HEK293 (cell line): ENCODE data around the gene ATP2B3.

Experiments used
- CTCF ChIA-PET: fragments of 350-600 bp; formaldehyde crosslinking; extraction: SDS; loops from one replicate; lab custom pipeline; 2021; ENCODE audit warnings: antibody characterized with exemption; lab: Yijun Ruan, JAX
- POLR2A ChIA-PET: fragments of 300-600 bp; formaldehyde crosslinking; extraction: SDS; loops from one replicate; lab custom pipeline; 2020; ENCODE audit warnings: antibody characterized with exemption, inconsistent platforms; lab: Yijun Ruan, JAX
- H3K27ac ChIP-seq: fragments of 200-500 bp; sonication (Bioruptor generic); 2 replicates; pipeline ENCODE4 v1.5.1; 2014; ENCODE audit warnings: low read depth, low read length, control low read depth, inconsistent platforms; ENCODE audit errors: extremely low read depth
- H3K36me3 ChIP-seq, 2 experiments: fragments of 200-500 bp in 1 of 2; sonication (Bioruptor generic) in 1 of 2; 1 replicate in 1 of 2; 2 replicates in 1 of 2; pipeline ENCODE4 v1.5.1; 2014 to 2017; ENCODE audit warnings: inconsistent platforms in 2 of 2, low read length in 2 of 2; ENCODE audit not compliant: control insufficient read depth in 2 of 2, insufficient read depth in 1 of 2
- H3K4me1 ChIP-seq: fragments of 200-500 bp; sonication (Bioruptor generic); 2 replicates; pipeline ENCODE4 v1.5.1; 2014; ENCODE audit warnings: mild to moderate bottlenecking, low read length, inconsistent platforms; ENCODE audit not compliant: control insufficient read depth, insufficient read depth
- H3K4me3 ChIP-seq: 2 replicates; pipeline ENCODE4 v1.5.1; 2011; ENCODE audit warnings: low read depth, mild to moderate bottlenecking, control low read depth, low read length, moderate library complexity
- H3K9me3 ChIP-seq: fragments of 200-500 bp; sonication (Bioruptor generic); 2 replicates; pipeline ENCODE4 v1.5.1; 2014; ENCODE audit warnings: low read depth, low read length, inconsistent platforms; ENCODE audit not compliant: control insufficient read depth, insufficient read depth
- GLI4 ChIP-seq: fragments of 450-650 bp; formaldehyde crosslinking; IDR thresholded peaks from 2 replicates; pipeline ENCODE4 v1.5.1; 2016; ENCODE audit warnings: missing biosample characterization, missing genetic modification characterization
- HOXA7 ChIP-seq: sonication (generic); formaldehyde crosslinking; IDR thresholded peaks from 2 replicates; pipeline ENCODE4 v1.8.1; 2022; ENCODE audit warnings: missing genetic modification reagents, borderline replicate concordance
- KLF7 ChIP-seq: fragments of 450-650 bp; formaldehyde crosslinking; IDR thresholded peaks from 2 replicates; pipeline ENCODE4 v1.5.1; 2016; ENCODE audit warnings: missing biosample characterization, missing genetic modification characterization, borderline replicate concordance
- MYNN ChIP-seq: fragments of 450-650 bp; formaldehyde crosslinking; IDR thresholded peaks from 2 replicates; pipeline ENCODE4 v1.5.1; 2016; ENCODE audit warnings: missing biosample characterization, missing genetic modification characterization, borderline replicate concordance
- SCRT2 ChIP-seq: fragments of 450-650 bp; formaldehyde crosslinking; IDR thresholded peaks from 2 replicates; pipeline ENCODE4 v1.5.1; 2016; ENCODE audit warnings: missing biosample characterization, missing genetic modification characterization
- TRIM28 ChIP-seq: IDR thresholded peaks from 2 replicates; pipeline ENCODE4 v1.6.1; 2011; ENCODE audit warnings: low read length, control low read depth, borderline replicate concordance
- ZBTB21 ChIP-seq: fragments of 450-650 bp; formaldehyde crosslinking; IDR thresholded peaks from 2 replicates; pipeline ENCODE4 v1.5.1; 2017; ENCODE audit warnings: missing biosample characterization, missing genetic modification characterization
- ZBTB48 ChIP-seq: fragments of 450-650 bp; formaldehyde crosslinking; IDR thresholded peaks from 2 replicates; pipeline ENCODE4 v1.5.1; 2016; ENCODE audit warnings: missing biosample characterization, missing genetic modification characterization
- ZNF155 ChIP-seq: fragments of 450-650 bp; formaldehyde crosslinking; IDR thresholded peaks from 2 replicates; pipeline ENCODE4 v1.5.1; 2016; ENCODE audit warnings: missing biosample characterization, missing genetic modification characterization
- ZNF19 ChIP-seq: fragments of 450-650 bp; formaldehyde crosslinking; IDR thresholded peaks from 2 replicates; pipeline ENCODE4; 2016; ENCODE audit warnings: missing biosample characterization, missing genetic modification characterization, low read depth
- ZNF214 ChIP-seq: fragments of 450-650 bp; formaldehyde crosslinking; IDR thresholded peaks from 2 replicates; pipeline ENCODE4 v1.5.1; 2017; ENCODE audit warnings: missing biosample characterization, mild to moderate bottlenecking, missing genetic modification characterization, borderline replicate concordance
- ZNF311 ChIP-seq: fragments of 450-650 bp; formaldehyde crosslinking; IDR thresholded peaks from 2 replicates; pipeline ENCODE4 v1.5.1; 2017; ENCODE audit warnings: missing biosample characterization, missing genetic modification characterization, borderline replicate concordance
- ZNF37A ChIP-seq: fragments of 450-650 bp; IDR thresholded peaks from 2 replicates; pipeline ENCODE4 v1.5.1; 2018; ENCODE audit warnings: missing biosample characterization, missing genetic modification characterization
- ZNF473 ChIP-seq: fragments of 450-650 bp; formaldehyde crosslinking; IDR thresholded peaks from 2 replicates; pipeline ENCODE4 v1.5.1; 2017; ENCODE audit warnings: missing biosample characterization, missing genetic modification characterization
- ZNF747 ChIP-seq: fragments of 450-650 bp; formaldehyde crosslinking; IDR thresholded peaks from 2 replicates; pipeline ENCODE4 v1.5.1; 2016; ENCODE audit warnings: missing biosample characterization, missing genetic modification characterization
- ZNF837 ChIP-seq: fragments of 450-650 bp; formaldehyde crosslinking; IDR thresholded peaks from 2 replicates; pipeline ENCODE4 v1.5.1; 2016; ENCODE audit warnings: missing biosample characterization, missing genetic modification characterization
- TF ChIP-seq, protein P1 (sequence below): fragments of 450-650 bp; formaldehyde crosslinking; IDR thresholded peaks from 2 replicates; pipeline ENCODE4 v1.5.1; 2016; ENCODE audit warnings: missing biosample characterization, missing genetic modification characterization
- TF ChIP-seq, protein P2 (sequence below): fragments of 450-650 bp; formaldehyde crosslinking; IDR thresholded peaks from 2 replicates; pipeline ENCODE4 v1.5.1; 2017; ENCODE audit warnings: missing biosample characterization, missing genetic modification characterization
- TF ChIP-seq, protein P3 (sequence below): sonication (generic); formaldehyde crosslinking; IDR thresholded peaks from 2 replicates; pipeline ENCODE4 v1.8.1; 2022; ENCODE audit warnings: mild to moderate bottlenecking, moderate library complexity, missing genetic modification reagents
- TF ChIP-seq, protein P4 (sequence below): fragments of 450-650 bp; formaldehyde crosslinking; IDR thresholded peaks from 2 replicates; pipeline ENCODE4 v1.5.1; 2016; ENCODE audit warnings: missing biosample characterization, missing genetic modification characterization
- TF ChIP-seq, protein P5 (sequence below): fragments of 450-650 bp; formaldehyde crosslinking; IDR thresholded peaks from 2 replicates; pipeline ENCODE4 v1.5.1; 2016; ENCODE audit warnings: missing biosample characterization, missing genetic modification characterization

ATP2B3 gene

DNA sequence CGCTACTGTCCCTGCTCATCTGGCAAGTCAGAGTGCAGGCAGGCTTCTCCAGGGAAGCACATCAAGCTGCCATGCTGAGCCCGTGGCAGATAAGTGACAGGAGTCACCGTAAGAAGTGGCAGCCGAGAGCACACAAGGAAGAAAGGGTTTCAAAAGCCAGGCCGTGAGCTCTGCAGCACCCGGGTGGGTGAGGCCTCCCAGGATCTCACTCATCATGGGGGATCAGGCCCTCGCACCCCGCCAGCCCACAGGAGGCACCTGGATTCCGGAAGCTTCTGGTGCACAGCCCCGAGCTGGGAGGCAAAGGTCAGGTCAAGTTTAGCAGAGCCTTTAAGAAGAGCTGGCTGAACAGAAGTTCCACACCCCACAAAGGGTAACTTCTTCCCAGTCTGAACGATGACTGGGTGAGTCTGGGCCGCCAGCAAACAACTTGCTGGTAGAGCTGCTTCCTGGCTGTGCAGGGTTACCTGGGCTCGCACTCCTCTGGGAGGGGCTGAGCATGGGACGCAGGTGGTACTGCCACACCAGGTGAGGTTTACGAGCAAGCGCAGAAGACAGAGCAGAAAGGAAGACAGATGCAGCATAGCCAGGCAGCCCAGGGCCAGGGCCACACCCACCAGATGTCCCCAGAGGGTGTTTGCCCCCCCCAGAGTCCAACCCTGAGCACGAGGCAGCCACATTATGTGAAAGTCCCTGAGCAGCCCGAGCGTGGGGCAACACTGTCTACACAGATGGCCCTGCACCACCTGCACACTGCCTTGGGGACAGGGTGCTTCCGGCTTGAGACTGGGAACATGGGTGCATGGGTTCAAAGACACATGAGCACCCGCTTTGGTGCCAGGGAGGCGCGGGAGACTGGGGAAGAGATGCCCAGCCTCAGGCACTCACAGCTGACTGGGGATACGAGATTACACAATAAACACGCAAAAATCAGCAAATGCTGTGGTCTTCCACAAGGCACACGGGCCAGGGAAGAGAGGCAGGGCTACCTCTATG, 73.8 kb downstream of the ATP2B3 start:
- H3K36me3 ChIP-seq = peaks cover 8 to 89% of the 10 kb centered on the region in 2 experiments; a peak in 2 of 3 replicates
- H3K27ac ChIP-seq = no peak overlapping the region
- H3K4me1 ChIP-seq = no peaks in the 10 kb centered on the region
- TF ChIP-seq SCRT2 (tag by site-specific recombination) = no peak
- TF ChIP-seq ZBTB48 (tag by site-specific recombination) = no peak
- no peak for TF ChIP-seq ZNF473 (tag by site-specific recombination)
- TF ChIP-seq TRIM28 = no peak
- no peak for TF ChIP-seq ZNF19 (tag by site-specific recombination)
- TF ChIP-seq, protein P1, sequence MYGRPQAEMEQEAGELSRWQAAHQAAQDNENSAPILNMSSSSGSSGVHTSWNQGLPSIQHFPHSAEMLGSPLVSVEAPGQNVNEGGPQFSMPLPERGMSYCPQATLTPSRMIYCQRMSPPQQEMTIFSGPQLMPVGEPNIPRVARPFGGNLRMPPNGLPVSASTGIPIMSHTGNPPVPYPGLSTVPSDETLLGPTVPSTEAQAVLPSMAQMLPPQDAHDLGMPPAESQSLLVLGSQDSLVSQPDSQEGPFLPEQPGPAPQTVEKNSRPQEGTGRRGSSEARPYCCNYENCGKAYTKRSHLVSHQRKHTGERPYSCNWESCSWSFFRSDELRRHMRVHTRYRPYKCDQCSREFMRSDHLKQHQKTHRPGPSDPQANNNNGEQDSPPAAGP (tag by site-specific recombination) = no peak
- TF ChIP-seq, protein P2, sequence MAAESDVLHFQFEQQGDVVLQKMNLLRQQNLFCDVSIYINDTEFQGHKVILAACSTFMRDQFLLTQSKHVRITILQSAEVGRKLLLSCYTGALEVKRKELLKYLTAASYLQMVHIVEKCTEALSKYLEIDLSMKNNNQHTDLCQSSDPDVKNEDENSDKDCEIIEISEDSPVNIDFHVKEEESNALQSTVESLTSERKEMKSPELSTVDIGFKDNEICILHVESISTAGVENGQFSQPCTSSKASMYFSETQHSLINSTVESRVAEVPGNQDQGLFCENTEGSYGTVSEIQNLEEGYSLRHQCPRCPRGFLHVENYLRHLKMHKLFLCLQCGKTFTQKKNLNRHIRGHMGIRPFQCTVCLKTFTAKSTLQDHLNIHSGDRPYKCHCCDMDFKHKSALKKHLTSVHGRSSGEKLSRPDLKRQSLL (tag by site-specific recombination) = no peak
- TF ChIP-seq MYNN = no peak
- no peak for TF ChIP-seq ZNF155 (tag by site-specific recombination)
- TF ChIP-seq, protein P3, sequence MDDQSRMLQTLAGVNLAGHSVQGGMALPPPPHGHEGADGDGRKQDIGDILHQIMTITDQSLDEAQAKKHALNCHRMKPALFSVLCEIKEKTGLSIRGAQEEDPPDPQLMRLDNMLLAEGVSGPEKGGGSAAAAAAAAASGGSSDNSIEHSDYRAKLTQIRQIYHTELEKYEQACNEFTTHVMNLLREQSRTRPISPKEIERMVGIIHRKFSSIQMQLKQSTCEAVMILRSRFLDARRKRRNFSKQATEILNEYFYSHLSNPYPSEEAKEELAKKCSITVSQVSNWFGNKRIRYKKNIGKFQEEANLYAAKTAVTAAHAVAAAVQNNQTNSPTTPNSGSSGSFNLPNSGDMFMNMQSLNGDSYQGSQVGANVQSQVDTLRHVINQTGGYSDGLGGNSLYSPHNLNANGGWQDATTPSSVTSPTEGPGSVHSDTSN = no peak
- POLR2A ChIA-PET = no interaction called here
- CTCF ChIA-PET = interaction anchor here (1.2 kb wide), 1 partner anchor 646 kb away, joined by 3 read pairs; no protein-coding TSS in a partner anchor
- H3K4me3 ChIP-seq = no peak overlapping the region
- no peaks in the 10 kb centered on the region for H3K9me3 ChIP-seq

DNA sequence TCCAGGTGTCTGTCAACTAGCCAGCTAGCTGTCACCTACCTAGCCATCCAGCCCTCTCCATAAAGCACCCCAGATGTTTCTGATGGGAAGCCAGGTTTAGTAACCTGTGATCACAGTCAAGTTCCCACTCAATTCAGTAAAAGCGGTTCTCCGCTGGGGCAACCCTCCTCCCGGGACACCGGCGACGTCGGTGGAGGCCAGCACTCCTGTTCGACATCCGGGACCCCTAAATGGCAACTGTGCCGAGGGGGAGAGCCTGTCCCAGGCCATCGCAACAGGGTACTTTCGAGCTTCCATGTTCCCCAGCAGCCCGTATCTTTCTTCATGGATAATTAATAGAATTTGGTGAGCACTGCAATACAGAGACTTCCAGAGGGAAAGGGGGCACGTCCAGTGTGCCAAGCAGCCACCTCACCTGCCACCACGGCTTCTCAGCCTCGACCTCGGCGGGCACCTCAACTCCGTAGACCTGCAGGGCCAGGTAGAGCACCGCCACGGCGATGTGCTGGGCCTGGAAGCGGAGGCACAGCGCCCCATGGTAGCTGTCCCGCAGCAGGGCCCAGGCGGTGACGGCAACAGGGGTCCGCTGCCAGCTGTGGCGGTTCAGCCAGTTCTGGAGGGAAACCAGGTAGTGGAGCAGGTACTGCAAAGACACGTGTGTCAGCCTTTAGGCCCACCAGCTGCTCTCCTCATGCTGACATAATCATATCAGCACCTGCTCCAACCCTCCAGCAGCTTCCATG, 74.8 kb downstream of the ATP2B3 start:
- Histone ChIP-seq H3K4me3 (no peak overlapping the region), H3K27ac (no peak overlapping the region), H3K36me3 (peaks cover 0 to 88% of the 10 kb centered on the region in 2 experiments; a peak in 2 of 3 replicates), H3K4me1 (no peaks in the 10 kb centered on the region), H3K9me3 (no peaks in the 10 kb centered on the region)
- CTCF ChIA-PET = interaction anchor here (0.7 to 1.2 kb wide), 3 partner anchors 14 to 647 kb away, joined by 3 to 5 read pairs (median 3); no protein-coding TSS in a partner anchor
- POLR2A ChIA-PET = no interaction called here
- TF ChIP-seq ZBTB21 (tag by site-specific recombination) = no peak
- no peak for TF ChIP-seq ZNF214
- no peak for TF ChIP-seq ZNF37A (tag by site-specific recombination)
- TF ChIP-seq ZNF837 = no peak
- TF ChIP-seq KLF7 (tag by site-specific recombination) = no peak
- TF ChIP-seq GLI4 = no peak
- TF ChIP-seq, protein P4, sequence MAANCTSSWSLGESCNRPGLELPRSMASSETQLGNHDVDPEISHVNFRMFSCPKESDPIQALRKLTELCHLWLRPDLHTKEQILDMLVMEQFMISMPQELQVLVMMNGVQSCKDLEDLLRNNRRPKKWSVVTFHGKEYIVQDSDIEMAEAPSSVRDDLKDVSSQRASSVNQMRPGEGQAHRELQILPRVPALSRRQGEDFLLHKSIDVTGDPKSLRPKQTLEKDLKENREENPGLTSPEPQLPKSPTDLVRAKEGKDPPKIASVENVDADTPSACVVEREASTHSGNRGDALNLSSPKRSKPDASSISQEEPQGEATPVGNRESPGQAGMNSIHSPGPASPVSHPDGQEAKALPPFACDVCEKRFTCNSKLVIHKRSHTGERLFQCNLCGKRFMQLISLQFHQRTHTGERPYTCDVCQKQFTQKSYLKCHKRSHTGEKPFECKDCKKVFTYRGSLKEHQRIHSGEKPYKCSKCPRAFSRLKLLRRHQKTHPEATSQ (tag by site-specific recombination) = no peak
- no peak for TF ChIP-seq ZNF747
- TF ChIP-seq HOXA7 = no peak
- no peak for TF ChIP-seq ZNF311
- TF ChIP-seq, protein P5, sequence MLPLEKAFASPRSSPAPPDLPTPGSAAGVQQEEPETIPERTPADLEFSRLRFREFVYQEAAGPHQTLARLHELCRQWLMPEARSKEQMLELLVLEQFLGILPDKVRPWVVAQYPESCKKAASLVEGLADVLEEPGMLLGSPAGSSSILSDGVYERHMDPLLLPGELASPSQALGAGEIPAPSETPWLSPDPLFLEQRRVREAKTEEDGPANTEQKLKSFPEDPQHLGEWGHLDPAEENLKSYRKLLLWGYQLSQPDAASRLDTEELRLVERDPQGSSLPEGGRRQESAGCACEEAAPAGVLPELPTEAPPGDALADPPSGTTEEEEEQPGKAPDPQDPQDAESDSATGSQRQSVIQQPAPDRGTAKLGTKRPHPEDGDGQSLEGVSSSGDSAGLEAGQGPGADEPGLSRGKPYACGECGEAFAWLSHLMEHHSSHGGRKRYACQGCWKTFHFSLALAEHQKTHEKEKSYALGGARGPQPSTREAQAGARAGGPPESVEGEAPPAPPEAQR (tag by site-specific recombination) = no peak
